Skeletal muscle cell (primary cell): ENCODE measurements around the gene THSD4.

Experiments
- DNase-seq: peaks from one replicate; pipeline ENCODE4 v3.0.0-alpha.2; 2010; ENCODE audit warnings: low read depth
- H3K4me3 ChIP-seq: 2 replicates; pipeline ENCODE4 v1.5.1; 2011; ENCODE audit warnings: low read depth, mild to moderate bottlenecking, control low read depth, low read length, moderate library complexity

THSD4 gene

DNA sequence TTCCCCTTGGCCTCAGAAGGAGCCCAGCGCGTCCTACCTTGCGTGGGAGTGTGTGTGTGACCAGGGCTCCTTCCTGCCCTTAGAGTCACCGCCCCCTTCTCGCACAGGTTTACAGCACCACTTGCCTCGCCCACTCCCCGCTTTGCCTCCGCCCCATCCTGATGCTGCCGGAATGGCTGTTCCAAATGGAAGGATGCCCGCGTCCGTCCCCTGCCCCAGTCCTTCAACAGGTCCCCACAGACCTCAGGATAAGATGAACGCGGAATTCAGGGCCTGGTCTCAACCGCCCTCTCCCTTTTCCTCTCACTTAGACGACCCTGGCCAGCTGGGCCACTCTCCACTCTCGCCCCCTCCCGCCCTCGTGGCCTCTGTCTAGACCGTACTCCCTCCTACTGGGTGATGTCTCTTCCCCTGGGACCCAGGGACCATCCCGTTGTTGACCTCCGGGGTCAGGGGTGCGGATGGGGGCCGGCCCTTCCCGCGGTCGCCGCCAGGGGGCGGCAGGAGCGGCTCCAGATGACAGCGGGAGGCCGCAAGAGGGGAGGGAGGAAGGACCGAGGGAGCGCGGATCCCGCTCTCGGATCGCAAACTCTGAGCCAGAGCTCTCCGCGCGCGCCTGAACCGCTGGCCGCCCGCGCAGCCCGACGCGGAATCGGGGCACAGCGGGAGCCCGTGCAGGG lies at the start of gene THSD4:
THSD4 (plus strand) TSS at position 585 of the 680 bp plus-strand sequence.
- DNase-seq, result no peak
- peak within 1 kb of the TSS; percentile 72 for H3K4me3 ChIP-seq

DNA sequence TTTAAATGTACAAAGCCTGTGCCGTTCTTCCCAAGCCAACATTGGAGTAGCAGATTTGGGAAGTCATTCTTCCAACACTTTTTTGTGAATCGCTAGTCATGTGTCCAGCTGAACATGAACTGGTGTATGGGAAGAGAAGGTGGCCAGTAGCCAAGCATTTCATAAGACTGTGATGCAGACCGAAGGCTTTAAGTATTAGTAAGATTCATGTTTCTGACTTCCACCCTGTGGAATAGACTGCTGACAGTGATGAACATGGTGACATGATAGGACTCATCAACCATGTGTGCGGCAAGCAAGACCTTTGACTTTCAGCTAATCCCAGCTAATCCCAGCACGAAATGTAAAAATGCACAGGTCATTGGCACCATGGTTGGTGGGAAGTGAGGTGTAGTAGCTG lies 48.3 kb upstream of the THSD4 start:
- H3K4me3 ChIP-seq, result no peak overlapping the region
- peak; percentile 94 for DNase-seq

- DNase-seq, result no peak
- H3K4me3 ChIP-seq, result no peak overlapping the region
These were observed 45.6 kb upstream of the THSD4 start for GRCh38 chr15:71069693-71070092.

DNA sequence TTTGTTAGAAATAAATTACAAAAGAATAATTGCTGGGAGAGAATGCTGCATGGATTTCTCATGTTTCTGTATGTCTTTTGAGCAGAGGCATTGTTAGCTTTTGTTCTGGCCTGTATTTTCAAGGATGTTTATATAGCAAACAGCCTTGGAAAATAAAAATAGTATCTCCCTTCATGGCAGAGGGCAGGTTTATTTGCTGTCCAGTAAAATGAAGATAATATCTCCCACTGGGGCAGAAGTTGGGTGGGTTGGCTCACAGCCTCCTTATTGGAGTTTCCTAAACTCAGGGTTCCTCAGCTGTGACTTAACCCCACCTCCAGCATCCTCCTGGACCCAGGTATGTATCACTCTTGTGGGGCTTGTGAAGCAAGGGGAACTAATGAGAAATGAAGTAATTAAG lies 43.7 kb upstream of the THSD4 start:
- no peak for DNase-seq
- no peak overlapping the region for H3K4me3 ChIP-seq

DNA sequence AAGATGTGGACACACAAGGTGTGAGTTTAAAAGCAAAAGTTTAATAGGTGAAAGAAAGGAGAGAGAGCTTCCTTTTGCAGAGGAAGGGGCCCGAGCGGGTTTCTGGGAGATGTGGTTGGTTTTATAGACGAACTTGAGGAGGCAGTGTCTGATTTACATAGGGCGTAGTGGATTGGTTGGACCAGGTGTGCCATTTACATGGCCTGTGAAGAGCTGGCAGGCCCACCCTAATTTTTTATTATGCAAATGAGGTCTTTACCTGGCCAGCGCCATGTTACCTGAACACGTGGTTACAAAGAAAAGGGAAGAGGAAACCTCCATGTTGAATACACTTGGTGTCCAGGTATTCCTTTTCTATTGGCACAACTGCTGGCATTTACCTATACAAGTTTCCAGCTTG lies 42.8 kb upstream of the THSD4 start:
- H3K4me3 ChIP-seq, result no peak overlapping the region
- no peak for DNase-seq

- no peak overlapping the region for H3K4me3 ChIP-seq
- DNase-seq, result no peak
These were observed 36.6 kb upstream of the THSD4 start for GRCh38 chr15:71078506-71079207.

DNA sequence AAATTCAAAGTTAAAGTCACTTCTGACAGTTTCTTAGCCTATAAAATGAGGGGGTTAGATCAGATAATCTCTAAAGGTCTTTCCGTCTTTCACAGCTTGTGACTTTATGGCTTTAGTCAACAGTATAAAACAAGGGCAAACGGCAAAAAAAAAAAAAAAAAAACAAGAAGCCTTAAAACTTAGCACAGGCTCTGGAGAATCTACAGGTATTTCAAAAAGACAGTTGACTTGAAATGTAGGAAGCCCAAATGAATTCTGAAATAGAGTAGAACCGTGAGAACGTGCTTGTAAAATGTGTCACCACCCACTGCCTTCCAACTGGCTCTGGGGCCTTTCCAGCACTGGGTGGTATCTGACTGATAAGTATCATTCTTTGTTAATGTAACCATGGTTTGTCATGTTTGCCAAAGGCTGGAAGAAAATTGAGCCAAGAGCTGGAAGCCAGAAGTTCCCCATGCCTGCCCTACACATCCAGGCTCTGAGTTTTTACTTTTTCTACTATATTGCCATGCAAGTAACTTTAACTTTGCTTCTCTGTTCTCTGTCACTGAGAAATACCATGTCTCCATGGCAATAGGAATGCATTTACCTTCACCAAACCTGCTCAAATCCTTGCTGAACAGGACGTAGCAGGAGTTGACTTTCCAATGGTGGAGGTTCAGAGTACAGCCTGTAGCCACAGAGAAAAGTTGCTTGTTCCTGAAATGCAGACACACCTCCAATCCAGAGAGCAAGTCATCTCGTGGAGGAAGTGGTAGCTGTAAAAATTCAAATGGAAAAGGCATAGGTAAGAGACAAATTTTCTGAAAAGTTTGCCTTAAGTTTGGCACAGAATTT lies 35.8 kb upstream of the THSD4 start:
- peak; percentile 64 for DNase-seq
- H3K4me3 ChIP-seq, result no peak overlapping the region

DNA sequence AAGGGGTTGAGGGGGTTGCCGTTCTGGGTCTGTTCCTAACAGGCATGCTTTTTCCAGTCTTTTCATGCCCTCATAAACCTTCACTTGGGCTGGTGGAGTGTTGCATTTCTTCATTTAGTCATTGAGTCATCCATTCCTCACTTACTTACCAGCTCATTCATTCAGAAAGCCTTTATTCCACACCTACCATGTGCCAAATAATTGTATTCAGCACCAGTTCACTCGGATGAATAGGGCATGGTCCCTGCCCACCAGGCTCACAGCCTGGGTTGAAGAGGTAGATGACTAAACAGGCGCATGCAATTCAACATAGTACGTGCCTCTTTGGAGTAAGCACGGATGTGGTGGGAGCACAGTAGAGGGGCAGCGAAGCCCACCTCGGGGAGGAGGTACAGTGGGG lies 35.1 kb upstream of the THSD4 start:
- H3K4me3 ChIP-seq, result no peak overlapping the region
- DNase-seq, result no peak

DNA sequence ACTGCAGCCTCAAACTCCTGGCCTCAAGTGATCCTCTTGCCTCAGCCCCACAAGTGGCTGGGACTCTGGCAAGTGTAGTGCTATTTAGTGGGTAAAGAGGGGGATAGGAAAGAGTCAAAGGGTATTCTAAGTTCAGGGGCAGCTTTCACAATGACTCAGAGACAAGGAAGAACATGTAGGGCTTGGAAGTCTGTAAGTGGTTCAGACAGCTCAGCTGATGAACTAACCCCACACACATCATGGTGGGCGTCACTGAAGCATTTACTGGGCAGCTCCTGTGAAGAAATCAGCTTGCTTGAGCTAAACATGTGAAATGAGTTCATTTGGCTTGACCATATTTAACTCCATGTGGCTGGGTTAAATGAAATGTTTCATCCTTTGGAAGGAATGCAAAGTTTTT lies 34.6 kb upstream of the THSD4 start:
- peak; percentile 87 for DNase-seq
- no peak overlapping the region for H3K4me3 ChIP-seq

DNA sequence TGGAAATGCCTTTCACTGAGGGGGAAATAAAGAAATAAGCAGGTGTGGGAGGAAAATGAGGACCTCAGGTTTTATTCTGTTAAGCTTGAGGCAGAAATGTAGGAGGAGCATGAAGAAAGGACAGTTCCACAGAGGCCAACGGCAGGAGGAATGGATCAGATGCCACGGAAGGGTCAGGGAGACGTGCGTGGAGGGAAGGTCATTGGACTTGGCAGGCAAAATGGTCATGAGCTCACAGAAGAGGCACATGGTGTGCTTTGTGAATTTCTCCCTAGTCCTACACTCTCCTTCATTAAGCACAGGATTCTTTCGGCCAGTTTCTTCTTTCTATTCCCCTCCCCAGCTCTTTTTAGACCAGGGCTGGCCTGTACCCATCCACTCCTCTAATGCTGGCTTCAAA lies 32.5 kb upstream of the THSD4 start:
- no peak for DNase-seq
- H3K4me3 ChIP-seq, result no peak overlapping the region

GRCh38 chr15:71083349-71083748 lies 31.9 kb upstream of the THSD4 start:
- H3K4me3 ChIP-seq, result no peak overlapping the region
- peak; percentile 68 for DNase-seq

DNA sequence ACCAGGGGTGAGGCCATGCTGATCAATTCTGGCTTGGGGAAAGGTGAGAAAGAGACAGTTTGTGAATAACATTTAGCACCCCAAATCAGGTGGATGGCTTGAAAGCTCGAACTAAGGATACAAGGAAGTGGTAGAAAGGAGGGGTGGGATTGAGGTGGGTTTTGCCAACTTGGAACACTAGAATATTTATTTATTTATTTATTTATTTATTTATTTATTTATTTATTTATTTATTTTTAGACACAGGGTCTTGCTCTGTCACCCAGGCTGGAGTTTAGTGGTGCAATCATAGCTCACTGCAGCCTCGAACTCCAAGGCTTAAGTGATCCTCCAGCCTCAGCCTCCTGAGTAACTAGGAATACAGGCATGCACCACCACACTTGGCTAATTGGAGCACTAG lies 31.0 kb upstream of the THSD4 start:
- no peak for DNase-seq
- no peak overlapping the region for H3K4me3 ChIP-seq

GRCh38 chr15:71085809-71086208 lies 29.5 kb upstream of the THSD4 start:
- DNase-seq, result no peak

DNA sequence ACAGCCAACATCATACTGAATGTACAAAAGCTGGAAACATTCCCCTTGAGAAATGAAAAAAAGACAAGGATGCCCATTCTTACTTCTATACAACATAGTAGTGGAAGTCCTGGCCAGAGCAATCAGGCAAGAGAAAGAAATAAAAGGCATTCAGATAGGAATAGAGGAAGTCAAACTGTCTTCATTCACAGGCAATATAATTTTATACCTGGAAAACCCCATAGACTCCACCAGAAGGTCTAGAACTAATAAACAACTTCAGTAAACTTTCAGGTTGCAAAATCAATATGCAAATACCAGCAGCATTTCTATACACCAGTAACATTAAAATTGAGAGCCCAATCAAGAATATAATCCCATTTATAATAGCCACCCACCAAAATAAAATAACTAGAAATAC lies 27.1 kb upstream of the THSD4 start:
- DNase-seq, result no peak
- no peak overlapping the region for H3K4me3 ChIP-seq

More at GRCh38 chr15:71085809-71086208, 29.5 kb upstream of the THSD4 start:
- no peak overlapping the region for H3K4me3 ChIP-seq

GRCh38 chr15:71088683-71089082 lies 26.6 kb upstream of the THSD4 start:
- H3K4me3 ChIP-seq, result no peak overlapping the region
- DNase-seq, result no peak

DNA sequence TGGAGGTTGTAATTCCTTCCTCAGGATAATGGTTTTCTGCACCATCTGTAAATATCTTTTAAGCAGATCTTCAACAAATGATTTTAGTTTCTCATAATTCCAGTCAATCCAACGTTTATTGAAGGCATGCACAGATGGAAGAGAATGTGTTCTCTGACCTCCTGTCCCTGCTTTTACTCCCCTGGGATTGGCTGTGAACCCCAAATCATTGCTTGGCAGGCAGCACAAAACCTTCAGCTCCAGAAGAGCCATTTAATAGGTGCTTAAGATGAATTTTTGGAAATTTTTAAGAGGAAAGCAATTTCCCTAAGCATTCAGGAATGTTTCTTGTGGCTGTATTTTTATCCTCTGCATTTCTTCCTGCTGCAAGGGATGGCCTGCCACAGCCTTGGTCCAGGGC lies 25.5 kb upstream of the THSD4 start:
- no peak for DNase-seq
- no peak overlapping the region for H3K4me3 ChIP-seq

DNA sequence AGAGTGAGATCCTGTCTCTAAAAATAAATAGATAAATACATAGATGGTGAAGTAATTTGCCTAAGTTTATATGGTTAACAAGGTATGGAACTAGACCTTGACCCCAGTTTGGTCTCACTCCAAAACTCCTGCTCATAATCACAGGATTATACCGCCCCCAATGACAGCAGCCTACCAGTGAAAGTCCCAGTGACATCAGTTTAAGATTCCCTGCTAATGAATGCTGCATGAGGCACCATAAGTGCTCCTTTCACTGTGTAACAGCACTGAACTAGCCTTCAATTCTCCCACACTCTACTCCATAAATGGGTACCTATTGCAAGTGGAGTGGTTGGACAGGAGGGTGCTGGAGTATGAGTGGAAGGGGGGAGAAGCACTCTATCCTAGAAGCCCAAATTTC lies 23.7 kb upstream of the THSD4 start:
- DNase-seq, result no peak
- no peak overlapping the region for H3K4me3 ChIP-seq

DNA sequence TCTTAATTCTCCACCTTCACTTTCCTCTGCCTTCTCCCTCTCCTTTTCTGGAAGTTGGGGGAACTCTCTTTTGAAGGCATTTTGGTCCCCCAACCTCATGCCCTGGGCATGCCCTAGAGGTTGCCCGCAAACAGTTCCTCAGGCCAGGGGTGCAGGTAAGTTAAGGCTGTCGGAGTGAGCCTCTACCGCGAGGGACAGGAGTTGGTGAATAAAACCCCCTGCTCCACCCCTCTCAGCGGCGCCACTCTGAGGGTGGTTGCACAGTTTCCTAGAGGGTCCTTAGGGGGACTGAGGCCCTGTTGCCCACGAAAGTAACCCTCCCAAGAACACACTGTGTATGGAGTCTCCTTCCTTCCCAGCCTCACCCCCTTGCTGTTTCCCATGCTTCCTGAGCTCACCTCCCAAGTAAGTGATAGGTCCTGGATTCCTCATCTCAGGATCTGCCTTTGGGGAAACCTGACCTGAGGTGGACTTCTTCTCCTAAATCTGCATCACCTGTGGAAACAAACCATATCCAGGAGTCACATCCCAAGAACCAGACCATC lies 23.1 kb upstream of the THSD4 start:
- no peak for DNase-seq
- H3K4me3 ChIP-seq, result no peak overlapping the region

GRCh38 chr15:71093054-71094024 lies 21.9 kb upstream of the THSD4 start:
- DNase-seq, result no peak
- no peak overlapping the region for H3K4me3 ChIP-seq
